Tongue (tissue), 2 donors: ENCODE measurements around the gene ITFG2. TPM values are rescaled to one million over a fixed set of nuclear protein-coding genes. Genes with fewer than 3 reads are reported as not detected.
A peak's percentile ranks its signal among the peaks of the same experiment; 100 is the strongest.

Source experiments
- DNase-seq: peaks from one replicate; pipeline ENCODE4 v3.0.0-alpha.2; 2015
- total RNA-seq: library from RNA; depleted of rRNA; stranded (reverse); fragments of >200 nt; gene quantifications from one replicate; pipeline ENCODE4 v1.2.3, GENCODE V29; 2014

The ITFG2 gene
- total RNA-seq, 1 donor from 2014 or later, result 26.7 TPM

- DNase-seq, result peak; percentile 84
These were observed 16.9 kb upstream of the ITFG2 start for GRCh38 chr12:2795291-2796186.

- no peak for DNase-seq
These were observed 16.2 kb upstream of the ITFG2 start for GRCh38 chr12:2796187-2796666.

DNA sequence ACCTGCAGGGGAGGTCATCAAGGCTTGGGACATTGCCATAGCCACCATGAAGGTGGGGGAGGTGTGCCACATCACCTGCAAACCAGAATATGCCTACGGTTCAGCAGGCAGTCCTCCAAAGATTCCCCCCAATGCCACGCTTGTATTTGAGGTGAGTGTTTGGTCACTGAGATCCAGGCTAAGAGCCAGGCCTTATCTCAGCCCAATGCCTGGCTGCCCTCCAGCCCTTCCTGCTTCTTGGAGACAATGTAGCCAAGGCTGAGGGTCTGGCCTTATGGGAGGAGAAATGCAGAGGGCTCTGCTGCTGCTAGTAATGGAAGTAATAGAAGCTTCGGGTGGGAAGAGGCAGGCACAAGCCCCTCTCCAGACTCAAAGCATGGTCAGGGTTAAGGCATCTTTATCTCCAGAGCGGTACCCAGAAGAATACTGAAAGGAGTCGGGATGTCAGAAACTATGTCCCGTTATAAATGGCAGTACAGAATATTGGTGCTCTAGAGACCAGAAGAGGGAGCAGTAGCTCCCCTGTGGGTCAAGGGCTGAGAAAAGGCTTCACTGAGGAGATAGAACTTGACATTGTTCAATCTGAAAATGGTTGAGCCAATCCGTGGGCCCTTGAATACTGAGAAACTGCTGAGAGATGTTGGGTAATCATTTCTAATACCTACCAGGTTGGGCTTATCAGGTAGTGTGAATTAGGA lies 14.6 kb upstream of the ITFG2 start:
- DNase-seq, result no peak

DNA sequence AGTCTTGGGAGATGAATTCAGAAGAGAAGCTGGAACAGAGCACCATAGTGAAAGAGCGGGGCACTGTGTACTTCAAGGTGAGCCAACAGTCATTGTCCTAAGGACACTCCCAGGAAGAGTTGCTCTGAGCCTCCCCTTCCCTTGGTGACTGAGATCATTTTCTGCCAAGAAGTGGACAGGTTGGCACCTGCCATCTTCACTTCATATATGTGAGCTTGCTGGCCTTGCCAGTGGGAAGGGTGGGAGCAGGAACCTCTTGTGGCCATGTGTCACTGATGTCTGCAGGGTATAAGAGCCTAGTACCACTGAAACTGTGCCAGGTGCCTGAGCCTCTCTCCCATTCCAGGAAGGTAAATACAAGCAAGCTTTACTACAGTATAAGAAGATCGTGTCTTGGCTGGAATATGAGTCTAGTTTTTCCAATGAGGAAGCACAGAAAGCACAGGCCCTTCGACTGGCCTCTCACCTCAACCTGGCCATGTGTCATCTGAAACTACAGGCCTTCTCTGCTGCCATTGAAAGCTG lies 12.4 kb upstream of the ITFG2 start:
- DNase-seq, result no peak

GRCh38 chr12:2801044-2801783 lies 11.3 kb upstream of the ITFG2 start:
- no peak for DNase-seq

GRCh38 chr12:2803635-2804392 lies 8.7 kb upstream of the ITFG2 start:
- no peak for DNase-seq

DNA sequence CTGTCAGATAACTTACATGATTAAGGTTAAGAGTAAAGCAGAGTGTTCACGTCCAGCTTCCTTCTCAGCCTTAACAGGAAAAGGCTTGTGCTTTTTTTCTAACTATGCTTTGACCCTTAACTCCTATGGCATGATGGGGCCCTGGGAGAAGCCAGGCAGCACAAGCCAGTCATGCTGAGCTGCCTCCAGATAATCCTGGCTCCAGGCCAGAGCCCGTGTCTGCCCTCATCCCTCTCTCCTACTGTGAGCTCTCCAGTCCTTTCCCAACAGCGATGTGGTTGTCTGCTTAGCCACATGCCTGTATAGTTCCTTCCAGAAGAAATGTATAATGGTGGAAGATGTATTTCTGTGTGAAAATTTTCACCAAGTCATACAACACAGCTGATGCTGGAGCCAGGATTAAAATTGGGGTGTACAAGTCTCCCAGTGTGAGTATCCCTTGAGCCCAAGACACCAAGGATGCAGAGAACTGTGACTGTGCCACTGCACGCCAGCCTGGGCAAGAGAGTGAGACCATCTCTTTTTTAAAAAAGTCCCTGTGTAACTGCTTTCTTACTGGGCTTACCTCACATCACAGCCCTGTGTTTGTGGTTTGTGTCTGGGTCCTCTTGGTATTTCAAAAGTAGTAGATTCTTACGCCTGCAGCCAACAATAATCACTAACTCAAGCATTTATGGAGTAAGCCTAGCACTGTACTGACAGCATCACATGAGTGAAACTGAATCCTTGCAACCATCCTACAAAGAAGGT lies 7.9 kb upstream of the ITFG2 start:
- peak; percentile 36 for DNase-seq

DNA sequence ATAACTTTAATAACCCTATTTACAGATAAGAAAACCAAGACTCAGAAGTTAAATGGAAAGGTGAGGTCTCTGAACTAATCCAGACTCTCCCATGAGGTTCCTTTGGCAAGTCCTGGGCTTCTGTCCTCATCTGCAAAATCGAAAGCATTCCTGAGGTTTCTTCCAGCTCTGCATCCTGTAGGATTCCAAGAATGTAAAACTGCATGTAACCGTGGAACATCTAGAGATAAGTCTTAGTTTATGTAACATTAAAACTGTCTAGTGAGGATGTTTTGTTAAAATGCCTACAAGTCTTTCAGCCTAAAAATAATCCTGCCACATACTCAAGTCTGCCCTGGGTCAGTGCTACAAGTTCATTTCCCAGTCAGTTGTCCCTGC lies 7.3 kb upstream of the ITFG2 start:
- DNase-seq, result peak; percentile 6

DNA sequence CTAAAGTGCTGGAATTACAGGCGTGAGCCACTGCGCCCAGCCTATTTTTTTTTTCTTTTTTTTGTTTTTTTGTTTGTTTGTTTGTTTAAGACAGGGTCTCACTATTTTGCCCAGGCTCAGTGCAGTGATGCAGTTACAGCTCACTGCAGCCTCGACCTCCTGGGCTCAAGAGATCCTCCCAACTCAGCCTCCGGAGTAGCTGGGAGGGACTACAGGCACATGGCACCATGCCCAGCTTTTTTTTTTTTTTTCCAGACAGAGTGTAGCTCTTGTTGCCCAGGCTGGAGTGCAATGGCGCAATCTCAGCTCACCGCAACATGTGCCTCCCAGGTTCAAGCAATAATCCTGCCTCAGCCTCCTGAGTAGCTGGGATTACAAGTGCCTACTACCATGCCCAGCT lies 5.8 kb upstream of the ITFG2 start:
- no peak for DNase-seq

GRCh38 chr12:2811801-2812200 lies 667 bp upstream of the ITFG2 start:
- DNase-seq, result peak; percentile 38

DNA sequence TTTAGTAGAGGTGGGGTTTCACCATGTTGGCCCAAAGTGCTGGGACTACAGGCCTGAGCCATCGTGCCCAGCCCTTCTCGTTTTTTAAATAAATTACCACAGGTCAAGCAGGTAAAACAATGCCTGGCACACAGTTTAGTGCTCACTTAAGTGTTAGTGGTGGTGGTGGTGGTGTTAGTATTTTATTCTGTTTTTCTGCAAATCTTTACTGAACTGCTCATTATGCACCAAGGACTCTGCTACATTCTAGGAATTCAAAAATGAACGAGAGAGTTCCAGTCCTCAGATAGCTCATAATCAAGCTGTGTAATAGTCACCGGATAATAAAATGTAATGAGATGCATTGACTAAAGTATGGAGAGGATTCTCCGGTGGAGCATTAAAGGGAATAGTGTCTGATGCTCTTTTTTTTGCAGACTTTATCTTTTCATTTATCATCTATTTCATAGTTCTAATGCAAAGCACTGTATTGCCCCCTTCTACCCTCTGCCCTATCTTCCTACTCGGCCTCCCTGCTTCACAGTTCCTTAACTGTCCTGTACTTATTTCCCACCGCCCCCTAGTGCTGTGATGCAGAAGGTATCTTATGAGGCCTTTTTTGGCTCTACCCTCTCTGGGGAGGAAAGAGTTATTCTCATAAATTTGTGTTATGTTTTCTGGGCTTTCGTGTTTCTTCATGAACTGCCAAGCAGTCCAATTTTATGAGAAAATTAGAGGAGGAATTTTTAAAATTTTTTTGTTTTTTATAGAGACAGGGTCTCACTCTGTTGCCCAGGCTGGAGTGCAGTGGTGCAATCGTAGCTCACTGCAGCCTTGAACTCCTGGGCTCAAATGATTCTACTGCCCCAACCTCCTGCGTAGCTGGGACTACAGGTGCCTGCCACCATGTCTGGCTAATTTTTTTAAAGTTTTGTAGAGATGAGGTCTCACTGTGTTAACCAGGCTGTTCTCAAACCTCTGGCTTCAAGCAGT lies 1.0 kb downstream of the ITFG2 start:
- peak; percentile 75 for DNase-seq

- no peak for DNase-seq
These were observed 7.3 kb downstream of the ITFG2 start for GRCh38 chr12:2819810-2820209.

- no peak for DNase-seq
These were observed 8.0 kb downstream of the ITFG2 start for GRCh38 chr12:2820432-2820831.

DNA sequence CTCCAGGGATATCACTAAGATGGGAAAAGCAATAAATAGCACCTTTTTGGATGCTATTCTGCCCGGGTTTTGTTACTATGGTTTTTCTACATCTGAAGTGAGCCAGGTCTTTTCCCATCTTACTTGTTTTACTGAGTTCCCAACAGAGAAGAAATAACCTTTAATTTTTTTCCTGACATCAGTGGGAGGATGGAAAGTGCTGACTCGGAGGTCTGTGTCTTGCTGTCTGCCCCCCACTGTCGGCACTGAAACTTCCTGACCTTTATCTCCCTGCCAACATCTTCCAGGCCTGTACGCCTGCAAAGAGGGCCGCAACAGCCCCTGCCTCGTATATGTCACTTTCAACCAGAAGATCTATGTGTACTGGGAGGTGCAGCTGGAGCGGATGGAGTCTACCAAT lies 11.0 kb downstream of the ITFG2 start:
- no peak for DNase-seq

DNA sequence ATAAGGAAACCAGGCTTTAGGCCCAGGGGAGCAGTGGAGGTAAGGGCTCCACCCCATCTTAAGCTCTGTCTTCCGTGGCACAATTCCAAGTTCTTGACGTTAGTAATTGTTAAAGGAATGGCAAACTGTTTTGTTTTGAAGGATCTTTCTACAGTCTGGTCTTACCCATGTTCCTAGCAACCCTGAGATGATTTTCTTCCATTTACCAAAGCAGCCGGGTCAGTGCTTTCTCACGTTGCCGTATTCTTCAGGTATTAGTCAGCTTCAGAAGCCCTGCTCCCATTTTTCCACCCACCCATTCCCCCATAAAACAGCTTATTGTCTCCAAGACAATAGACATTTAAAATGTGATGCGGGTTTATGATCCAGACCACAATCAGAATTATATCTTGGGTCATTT lies 12.1 kb downstream of the ITFG2 start:
- DNase-seq, result no peak

GRCh38 chr12:2825132-2825531 lies 12.7 kb downstream of the ITFG2 start:
- DNase-seq, result no peak

GRCh38 chr12:2826036-2826435 lies 13.6 kb downstream of the ITFG2 start:
- no peak for DNase-seq

- no peak for DNase-seq
These were observed 14.4 kb downstream of the ITFG2 start for GRCh38 chr12:2826721-2827515.

- no peak for DNase-seq
These were observed 16.8 kb downstream of the ITFG2 start for GRCh38 chr12:2829275-2829674.
